SH-SY5Y (cell line): ENCODE measurements around the gene ATP8B4.

Source experiments
- GATA2 ChIP-seq: IDR thresholded peaks from 2 replicates; pipeline ENCODE4 v1.6.1; 2011; ENCODE audit warnings: mild to moderate bottlenecking, low read depth, low read length
- GATA3 ChIP-seq: IDR thresholded peaks from 2 replicates; pipeline ENCODE4 v1.6.1; 2011; ENCODE audit warnings: low read depth, mild to moderate bottlenecking, low read length, moderate library complexity

GRCh38 chr15:50113992-50114780 lies 4.8 kb downstream of the ATP8B4 start:
- TF ChIP-seq GATA2 (no peak), GATA3 (no peak)
